ENCODE data around the gene REEP6.

Gene REEP6

DNA sequence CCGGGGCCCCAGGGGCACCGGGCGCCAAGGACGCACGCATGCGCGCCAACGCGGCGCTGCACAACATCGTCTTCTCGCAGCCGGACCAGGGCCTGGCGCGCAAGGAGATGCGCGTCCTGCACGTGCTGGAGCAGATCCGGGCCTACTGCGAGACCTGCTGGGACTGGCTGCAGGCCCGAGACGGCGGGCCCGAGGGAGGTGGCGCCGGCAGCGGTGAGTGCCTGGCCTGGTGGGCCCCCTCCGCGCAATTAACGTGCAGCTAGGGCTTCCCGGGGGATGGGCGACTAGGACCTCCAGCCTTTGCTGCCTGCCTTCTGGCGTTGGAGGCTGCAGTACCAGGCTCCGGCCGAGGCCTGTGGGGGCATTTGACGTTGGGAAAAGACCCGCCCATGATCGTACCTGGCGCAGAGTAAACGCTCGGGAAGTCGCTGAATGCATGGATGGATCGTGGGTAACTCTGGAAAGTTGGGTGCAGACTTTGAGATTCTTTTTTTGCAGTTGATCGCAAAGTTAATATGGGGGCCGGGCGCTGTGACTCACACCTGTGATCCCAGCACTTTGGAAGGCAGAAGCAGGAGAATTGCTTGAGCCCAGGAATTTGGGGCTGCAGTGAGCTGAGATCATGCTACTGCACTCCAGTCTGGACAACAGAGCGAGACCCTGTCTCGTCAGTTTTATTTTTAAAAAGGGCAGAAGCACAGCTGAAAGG lies 33.8 kb upstream of the REEP6 start:
- DNase-seq = no peak

DNA sequence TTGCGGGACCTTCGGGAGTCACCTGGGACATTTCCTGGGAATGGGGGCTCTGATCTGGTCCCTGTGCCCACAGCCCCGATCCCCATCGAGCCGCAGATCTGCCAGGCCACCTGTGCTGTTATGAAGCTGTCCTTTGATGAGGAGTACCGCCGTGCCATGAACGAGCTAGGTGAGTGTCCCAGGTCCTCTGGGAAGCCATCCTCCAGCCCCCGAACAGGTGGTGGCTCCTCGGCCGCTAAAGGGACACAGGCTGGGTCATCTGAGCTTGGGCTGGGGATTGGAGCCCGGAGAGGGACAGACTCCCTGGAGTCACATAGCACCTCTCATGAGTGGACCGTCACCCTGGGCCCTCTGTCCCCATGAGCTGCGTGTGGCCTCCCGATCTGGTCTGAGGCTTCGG lies 33.1 kb upstream of the REEP6 start:
- DNase-seq = no peak

DNA sequence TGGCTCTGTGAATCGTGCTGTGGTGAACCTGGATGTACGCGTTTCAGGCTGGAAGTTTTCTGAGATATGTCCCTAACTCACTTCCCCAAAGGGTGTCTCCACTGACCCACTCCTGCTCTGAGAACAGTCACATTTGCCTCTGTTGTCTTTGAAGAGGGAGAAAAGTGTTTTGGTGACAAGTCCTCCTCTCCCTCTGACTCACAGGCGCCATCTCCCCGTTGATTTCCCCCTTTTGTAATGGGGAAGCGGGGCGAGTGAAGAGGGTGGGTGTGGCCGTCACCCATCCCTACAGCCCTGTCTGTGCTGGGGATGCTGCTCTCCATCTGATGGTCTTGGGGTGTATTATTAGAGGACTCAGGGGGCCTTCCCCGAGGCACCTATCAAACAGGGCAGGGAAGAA lies 31.5 kb upstream of the REEP6 start:
- peak; percentile 86 to 89 (median 89) for DNase-seq

DNA sequence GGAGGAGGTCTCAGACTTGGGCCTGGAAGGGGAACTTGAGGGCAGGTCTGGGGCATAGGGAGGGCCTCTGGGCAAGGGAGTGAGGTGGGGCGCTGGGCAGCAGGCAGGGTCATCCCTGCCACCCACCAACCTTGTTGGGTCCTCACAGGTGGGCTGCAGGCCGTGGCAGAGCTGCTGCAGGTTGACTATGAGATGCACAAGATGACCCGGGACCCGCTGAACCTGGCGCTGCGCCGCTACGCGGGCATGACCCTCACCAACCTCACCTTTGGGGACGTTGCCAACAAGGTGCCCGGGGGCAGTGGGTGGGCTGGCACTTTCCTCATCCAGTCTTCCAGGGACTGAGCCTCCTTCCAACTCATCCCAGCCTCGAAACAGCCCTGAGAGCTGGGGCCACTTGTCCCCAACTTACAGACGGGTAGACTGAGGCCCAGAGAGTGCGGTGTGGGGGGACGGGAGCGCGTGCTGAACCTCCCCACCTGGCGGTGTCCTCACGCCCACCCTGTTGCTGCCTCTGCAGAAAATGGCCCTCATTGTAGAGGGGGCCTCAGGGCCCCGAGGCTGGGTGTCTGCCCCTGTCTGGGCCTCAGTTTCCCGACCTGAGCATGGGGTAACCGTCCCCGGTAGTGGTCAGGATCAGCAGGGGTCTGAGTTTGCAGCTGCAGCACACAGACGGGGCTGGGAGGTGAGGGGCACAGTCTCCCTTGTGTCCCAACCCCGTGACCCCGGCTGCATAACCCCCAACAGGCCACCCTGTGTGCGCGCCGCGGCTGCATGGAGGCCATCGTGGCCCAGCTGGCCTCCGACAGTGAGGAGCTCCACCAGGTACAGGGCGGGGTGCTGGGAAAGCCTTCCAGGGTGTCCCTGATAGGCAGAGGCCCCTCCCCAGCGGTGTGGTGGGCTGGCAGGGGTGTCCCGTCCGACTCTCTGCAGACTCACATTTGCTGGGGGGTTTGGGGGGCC lies 30.7 kb upstream of the REEP6 start:
- DNase-seq = no peak

DNA sequence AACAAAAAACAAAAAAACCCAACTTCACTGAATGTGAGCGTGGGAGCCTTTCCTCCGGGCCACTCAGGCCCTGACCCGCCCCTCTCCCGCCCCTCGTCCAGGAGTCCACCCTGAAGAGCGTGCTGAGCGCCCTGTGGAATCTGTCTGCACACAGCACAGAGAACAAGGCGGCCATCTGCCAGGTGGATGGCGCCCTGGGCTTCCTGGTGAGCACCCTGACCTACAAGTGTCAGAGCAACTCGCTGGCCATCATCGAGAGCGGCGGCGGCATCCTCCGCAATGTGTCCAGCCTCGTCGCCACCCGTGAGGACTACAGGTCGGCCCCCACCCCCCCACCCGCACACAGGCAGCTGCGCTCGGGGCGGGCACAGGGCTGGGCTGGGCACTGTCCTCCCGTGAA lies 29.1 kb upstream of the REEP6 start:
- DNase-seq = no peak

DNA sequence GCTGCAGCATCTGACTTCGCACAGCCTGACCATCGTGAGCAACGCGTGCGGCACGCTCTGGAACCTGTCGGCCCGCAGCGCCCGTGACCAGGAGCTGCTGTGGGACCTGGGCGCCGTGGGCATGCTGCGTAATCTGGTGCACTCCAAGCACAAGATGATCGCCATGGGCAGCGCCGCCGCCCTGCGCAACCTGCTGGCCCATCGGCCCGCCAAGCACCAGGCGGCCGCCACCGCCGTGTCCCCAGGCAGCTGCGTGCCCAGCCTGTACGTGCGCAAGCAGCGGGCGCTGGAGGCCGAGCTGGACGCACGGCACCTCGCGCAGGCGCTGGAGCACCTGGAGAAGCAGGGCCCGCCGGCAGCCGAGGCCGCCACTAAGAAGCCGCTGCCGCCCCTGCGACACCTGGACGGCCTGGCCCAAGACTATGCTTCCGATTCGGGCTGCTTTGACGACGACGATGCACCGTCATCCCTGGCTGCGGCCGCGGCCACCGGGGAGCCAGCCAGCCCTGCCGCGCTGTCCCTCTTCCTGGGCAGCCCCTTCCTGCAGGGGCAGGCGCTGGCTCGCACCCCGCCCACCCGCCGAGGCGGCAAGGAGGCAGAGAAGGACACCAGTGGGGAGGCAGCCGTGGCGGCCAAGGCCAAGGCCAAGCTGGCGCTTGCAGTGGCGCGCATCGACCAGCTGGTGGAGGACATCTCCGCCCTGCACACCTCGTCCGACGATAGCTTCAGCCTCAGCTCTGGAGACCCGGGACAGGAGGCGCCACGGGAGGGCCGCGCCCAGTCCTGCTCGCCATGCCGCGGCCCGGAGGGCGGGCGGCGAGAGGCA lies 25.6 kb upstream of the REEP6 start:
- DNase-seq = peak; percentile 54 to 75 (median 61)

DNA sequence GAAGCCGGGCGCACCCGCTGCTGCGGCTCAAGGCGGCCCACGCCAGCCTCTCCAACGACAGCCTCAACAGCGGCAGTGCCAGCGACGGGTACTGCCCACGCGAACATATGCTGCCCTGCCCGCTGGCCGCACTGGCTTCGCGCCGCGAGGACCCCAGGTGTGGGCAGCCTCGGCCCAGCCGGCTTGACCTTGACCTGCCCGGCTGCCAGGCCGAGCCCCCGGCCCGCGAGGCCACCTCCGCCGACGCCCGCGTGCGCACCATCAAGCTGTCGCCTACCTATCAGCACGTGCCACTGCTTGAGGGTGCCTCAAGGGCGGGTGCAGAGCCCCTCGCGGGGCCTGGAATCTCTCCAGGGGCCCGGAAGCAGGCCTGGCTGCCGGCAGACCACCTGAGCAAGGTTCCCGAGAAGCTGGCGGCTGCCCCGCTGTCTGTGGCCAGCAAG lies 24.9 kb upstream of the REEP6 start:
- DNase-seq = no peak

DNA sequence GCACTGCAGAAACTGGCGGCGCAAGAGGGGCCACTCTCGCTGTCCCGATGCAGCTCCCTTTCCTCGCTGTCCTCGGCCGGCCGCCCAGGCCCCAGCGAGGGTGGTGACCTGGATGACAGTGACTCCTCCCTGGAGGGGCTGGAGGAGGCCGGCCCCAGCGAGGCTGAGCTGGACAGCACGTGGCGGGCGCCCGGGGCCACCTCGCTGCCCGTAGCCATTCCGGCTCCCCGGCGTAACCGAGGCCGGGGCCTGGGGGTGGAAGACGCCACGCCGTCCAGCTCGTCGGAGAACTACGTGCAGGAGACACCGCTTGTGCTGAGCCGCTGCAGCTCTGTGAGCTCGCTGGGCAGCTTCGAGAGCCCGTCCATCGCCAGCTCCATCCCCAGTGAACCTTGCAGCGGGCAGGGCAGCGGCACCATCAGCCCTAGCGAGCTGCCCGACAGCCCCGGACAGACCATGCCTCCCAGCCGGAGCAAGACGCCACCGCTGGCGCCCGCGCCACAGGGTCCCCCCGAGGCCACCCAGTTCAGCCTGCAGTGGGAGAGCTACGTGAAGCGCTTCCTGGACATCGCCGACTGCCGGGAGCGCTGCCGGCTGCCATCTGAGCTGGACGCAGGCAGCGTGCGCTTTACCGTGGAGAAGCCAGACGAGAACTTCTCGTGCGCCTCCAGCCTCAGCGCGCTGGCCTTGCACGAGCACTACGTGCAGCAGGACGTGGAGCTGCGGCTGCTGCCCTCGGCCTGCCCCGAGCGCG lies 24.3 kb upstream of the REEP6 start:
- DNase-seq = no peak

DNA sequence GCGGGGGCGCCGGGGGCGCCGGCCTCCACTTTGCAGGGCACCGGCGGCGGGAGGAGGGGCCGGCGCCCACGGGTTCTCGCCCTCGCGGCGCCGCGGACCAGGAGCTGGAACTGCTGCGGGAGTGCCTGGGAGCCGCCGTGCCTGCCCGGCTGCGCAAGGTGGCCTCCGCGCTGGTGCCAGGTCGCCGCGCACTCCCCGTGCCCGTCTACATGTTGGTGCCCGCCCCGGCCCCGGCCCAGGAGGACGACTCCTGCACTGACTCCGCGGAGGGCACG lies 23.8 kb upstream of the REEP6 start:
- no peak for DNase-seq

DNA sequence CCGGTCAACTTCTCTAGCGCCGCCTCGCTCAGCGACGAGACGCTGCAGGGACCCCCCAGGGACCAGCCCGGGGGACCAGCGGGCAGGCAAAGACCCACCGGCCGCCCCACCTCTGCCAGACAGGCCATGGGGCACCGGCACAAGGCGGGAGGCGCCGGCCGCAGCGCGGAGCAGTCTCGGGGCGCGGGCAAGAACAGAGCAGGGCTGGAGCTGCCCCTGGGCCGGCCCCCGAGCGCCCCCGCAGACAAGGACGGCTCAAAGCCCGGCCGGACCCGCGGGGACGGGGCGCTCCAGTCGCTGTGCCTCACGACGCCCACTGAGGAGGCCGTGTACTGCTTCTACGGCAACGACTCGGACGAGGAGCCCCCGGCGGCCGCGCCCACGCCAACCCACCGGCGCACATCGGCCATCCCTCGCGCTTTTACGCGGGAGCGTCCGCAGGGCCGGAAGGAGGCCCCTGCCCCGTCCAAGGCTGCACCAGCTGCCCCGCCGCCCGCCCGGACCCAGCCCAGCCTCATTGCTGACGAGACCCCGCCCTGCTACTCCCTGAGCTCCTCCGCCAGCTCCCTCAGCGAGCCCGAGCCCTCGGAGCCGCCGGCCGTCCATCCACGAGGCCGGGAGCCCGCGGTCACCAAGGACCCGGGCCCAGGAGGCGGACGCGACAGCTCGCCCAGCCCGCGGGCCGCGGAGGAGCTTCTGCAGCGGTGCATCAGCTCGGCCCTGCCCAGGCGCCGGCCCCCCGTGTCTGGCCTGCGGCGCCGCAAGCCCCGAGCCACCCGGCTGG lies 23.3 kb upstream of the REEP6 start:
- DNase-seq = no peak

DNA sequence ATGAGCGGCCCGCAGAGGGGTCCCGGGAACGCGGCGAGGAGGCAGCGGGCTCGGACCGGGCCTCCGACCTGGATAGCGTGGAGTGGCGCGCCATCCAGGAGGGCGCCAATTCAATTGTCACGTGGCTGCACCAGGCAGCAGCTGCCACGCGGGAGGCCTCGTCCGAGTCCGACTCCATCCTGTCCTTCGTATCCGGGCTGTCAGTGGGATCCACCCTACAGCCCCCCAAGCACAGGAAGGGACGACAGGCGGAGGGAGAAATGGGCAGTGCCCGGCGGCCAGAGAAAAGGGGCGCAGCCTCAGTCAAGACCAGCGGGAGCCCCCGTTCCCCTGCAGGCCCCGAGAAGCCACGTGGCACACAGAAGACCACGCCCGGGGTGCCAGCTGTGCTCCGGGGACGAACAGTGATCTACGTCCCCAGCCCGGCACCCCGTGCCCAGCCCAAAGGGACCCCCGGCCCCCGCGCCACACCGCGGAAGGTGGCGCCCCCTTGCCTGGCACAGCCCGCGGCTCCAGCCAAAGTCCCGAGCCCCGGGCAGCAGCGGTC lies 22.6 kb upstream of the REEP6 start:
- DNase-seq = no peak

DNA sequence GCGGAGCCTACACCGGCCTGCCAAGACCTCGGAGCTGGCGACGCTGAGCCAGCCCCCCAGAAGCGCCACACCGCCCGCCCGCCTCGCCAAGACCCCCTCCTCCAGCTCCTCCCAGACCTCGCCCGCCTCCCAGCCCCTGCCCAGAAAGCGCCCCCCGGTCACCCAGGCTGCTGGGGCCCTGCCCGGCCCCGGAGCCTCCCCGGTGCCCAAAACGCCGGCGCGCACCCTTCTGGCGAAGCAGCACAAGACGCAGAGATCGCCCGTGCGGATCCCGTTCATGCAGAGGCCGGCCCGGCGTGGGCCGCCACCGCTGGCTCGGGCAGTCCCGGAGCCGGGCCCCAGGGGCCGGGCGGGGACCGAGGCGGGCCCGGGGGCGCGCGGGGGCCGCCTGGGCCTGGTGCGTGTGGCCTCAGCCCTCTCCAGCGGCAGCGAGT lies 22.1 kb upstream of the REEP6 start:
- DNase-seq = peak; percentile 54 to 85 (median 64)

DNA sequence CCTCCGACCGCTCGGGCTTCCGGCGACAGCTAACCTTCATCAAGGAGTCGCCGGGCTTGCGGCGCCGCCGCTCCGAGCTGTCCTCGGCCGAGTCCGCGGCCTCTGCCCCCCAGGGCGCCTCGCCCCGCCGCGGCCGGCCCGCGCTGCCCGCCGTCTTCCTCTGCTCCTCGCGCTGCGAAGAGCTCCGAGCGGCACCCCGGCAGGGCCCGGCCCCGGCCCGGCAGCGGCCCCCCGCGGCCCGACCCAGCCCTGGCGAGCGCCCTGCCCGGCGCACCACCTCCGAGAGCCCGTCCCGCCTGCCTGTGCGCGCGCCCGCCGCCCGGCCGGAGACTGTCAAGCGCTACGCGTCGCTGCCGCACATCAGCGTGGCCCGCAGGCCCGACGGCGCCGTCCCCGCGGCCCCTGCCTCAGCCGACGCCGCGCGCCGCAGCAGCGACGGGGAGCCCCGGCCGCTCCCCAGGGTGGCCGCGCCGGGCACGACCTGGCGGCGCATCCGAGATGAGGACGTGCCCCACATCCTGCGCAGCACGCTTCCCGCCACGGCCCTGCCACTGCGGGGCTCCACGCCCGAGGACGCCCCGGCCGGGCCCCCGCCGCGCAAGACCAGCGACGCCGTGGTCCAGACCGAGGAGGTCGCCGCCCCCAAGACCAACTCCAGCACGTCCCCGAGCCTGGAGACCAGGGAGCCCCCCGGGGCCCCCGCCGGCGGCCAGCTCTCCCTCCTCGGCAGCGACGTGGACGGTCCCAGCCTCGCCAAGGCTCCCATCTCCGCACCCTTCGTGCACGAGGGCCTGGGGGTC lies 21.5 kb upstream of the REEP6 start:
- peak in 1 of 3 donors; percentile 54 for DNase-seq

DNA sequence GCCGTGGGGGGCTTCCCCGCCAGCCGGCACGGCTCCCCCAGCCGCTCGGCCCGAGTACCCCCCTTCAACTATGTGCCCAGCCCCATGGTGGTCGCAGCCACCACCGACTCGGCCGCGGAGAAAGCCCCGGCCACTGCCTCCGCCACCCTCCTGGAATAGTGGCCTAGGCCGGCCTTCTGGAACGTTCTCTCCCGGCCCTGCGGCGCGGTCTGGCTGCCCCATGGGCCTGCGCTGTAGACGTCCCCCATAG lies 21.0 kb upstream of the REEP6 start:
- no peak for DNase-seq

DNA sequence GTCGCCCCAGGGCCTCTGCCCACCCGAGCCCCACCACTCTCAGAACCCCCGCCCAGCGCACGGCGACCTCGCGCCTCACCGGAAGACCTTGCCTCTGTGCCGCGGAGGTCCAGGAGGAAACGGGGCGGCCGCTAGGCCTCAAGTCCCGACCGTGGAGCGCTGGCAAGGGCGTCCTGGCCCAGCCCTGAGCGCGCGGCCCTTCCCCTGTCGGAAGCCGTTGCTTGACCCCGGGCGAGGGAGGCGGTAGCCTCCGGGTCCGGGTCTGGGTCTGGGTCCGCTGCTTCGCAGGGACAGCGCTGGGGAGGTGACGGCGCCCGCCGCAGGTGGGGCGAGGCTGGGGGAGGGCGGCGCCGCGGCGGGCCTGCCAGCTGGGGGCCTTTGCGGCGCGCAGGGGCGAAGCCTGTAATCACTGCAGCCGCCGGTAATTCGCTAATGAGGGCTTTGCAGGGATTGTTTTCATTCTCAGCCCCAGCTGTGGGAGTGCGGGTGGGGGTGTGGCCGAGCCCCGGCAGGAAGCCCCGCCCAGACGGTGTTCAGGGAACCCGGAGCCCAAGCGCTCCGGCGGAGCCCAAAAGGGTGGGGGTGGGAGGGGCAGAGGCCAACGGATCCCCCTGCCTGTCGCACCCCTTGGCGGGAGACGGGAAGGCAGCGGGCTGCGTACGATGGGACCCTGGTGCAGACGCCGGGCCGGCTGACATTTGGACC lies 20.5 kb upstream of the REEP6 start:
- peak in 1 of 3 donors; percentile 58 for DNase-seq

DNA sequence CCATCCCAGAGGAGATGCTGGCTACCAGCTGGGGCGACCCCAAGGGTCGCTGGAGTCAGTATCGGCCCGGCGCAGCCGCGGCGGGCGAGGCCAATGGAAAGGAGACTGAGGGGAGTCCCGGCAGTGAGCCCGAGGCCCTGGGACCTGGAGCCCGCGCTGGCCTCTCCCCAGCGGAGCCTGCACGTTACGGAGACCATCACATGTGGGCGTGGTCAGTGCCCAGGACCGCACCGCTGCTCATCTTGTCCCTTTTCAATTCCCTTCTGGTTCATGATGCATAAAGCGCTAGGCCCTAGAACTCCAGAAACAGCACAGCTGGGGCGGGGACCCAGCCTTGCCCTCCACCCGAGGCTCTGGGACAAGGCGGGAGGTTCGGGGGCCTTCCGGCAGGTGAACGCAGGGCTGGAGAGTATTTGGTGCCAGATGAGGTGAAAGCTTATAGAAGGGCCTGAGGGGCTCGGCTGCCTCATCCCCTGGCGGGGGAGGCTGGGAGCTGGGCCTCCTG lies 19.9 kb upstream of the REEP6 start:
- no peak for DNase-seq

DNA sequence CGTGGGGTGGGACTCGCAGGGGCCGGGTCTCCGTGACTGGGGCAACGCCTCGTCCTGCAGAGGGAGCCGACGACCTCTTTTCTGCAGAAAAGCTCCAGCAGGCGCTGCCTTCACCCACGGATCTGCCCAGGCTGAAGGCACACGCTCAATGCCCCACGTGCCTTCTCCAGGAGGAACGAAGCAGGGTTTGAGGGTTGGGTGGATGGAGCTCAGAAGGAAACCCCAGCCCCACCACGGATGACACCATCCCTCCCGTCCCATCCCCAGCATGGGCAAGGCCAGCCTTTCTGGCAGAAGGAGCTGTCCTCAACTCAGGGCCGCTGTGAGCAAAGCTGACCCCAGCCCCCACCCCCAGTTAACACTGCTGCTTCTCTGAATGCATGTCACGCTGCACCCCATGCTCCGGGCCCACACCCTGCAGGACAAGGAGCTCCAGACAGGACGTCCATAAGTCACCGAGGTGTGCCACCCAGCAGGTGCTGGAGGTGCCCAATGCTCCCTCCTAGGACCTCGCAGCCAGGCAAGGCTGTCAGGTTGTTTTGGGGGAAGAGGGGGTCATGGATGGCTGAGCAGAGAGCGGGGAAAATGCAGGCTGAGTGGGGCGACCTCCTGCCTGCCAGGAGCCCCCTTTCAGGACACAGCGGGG lies 19.3 kb upstream of the REEP6 start:
- peak; percentile 46 to 56 (median 50) for DNase-seq

DNA sequence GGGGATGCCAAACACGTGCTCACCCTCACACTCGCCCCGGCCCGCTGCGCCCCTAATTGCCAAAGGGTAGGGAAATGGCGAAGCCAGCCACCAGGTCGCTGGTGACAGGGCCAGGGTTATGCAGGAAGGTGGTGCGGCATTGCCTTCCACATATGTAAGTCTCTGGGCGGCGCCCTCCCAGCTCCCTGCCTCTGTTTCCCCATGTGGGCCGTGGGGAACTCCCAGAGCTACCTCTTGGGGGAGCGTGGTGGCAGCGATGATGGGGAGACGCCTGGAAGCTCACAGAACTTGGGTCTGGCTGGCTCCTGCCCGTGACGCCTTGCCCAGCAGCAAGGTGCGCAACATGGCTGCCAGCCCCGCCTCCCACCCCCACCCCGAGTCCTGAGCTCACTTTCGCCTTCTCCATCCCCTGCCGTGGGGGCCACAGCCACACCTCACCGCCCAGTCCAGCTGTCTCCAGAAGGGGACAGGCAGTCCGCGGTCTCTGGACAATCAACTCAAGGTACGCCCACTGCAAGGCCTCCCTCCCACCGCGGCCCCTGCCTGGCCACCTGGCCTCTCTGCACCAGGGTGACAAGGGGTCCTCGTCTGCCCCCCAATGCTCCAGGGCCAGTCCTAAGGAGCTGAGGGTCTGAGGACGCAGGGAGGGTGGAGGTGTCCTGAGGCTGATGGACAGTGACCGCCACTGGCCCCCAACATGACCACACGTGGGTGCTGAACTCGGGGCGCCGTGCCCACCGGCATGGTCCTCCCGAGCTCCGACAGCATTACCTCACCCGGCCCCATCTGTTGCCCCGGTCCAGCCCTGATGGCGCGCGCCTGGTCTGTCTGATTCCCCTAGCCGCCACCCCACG lies 18.5 kb upstream of the REEP6 start:
- no peak for DNase-seq
